HepG2 (cell line): ENCODE measurements around the gene SMC6. TPM values are rescaled to one million over a fixed set of nuclear protein-coding genes. Genes with fewer than 3 reads are reported as not detected.

ENCODE experiments used
- ATAC-seq: fragments of 200-7000 bp; cut with Tn5 transposase; 3 replicates; pipeline ENCODE4 v1.9.1; 2020; ENCODE audit warnings: mild to moderate bottlenecking, moderate library complexity
- BruUV-seq: library from RNA; stranded (reverse); fragments of 400-500 nt; replicated peaks from 2 replicates; lab custom pipeline; 2021; lab: Mats Ljungman, UMichigan
- CTCF ChIA-PET: fragments of 300-600 bp; formaldehyde crosslinking; extraction: SDS; loops from one replicate; lab custom pipeline; 2021; ENCODE audit warnings: low total read pairs, inconsistent platforms, low intra/inter-chr PET ratio; lab: Yijun Ruan, JAX
- POLR2A ChIA-PET: fragments of 350-600 bp; sonication (Branson Sonifier 250); formaldehyde crosslinking; loops from one replicate; lab custom pipeline; 2020; ENCODE audit warnings: antibody characterized with exemption, inconsistent platforms; lab: Yijun Ruan, JAX
- DNase-seq: peaks from one replicate; pipeline ENCODE4 v3.0.0-alpha.2; 2015; ENCODE audit warnings: low spot score
- FAIRE-seq: peaks from 3 replicates; lab custom pipeline; 2011; peaks lifted over from hg19 to GRCh38; lab: Jason Lieb, UNC
- H2AFZ ChIP-seq: one replicate; pipeline ENCODE4 v1.6.1; 2011; ENCODE audit warnings: low read length, inconsistent platforms
- H3K27ac ChIP-seq: fragments of 300-600 bp; 3 replicates; pipeline ENCODE4 v1.8.0; 2011; ENCODE audit warnings: mixed run types, mild to moderate bottlenecking, mixed read lengths, low read length, inconsistent platforms; ENCODE audit not compliant: insufficient read depth; ENCODE audit errors: extremely low read length
- H3K27me3 ChIP-seq, 2 experiments: fragments of 200-600 bp in 1 of 2; 2 replicates in 1 of 2; 3 replicates in 1 of 2; pipeline versions ENCODE4 v1.6.0 to v1.8.0; 2011; ENCODE audit warnings: low read length in 2 of 2, mild to moderate bottlenecking in 2 of 2, moderate library complexity in 2 of 2, inconsistent platforms in 1 of 2; ENCODE audit not compliant: insufficient read depth in 2 of 2, control insufficient read depth in 1 of 2
- H3K36me3 ChIP-seq, 2 experiments: fragments of 200-600 bp in 1 of 2; replicated peaks in 1 of 2; 2 replicates in 1 of 2; 3 replicates in 1 of 2; pipeline versions ENCODE4 v1.5.1 to v1.8.0; 2011; ENCODE audit warnings: low read length in 2 of 2, inconsistent platforms in 1 of 2; ENCODE audit not compliant: insufficient read depth in 2 of 2, control insufficient read depth in 1 of 2
- H3K4me1 ChIP-seq: 2 replicates; pipeline ENCODE4 v1.5.1; 2012; ENCODE audit warnings: low read length, inconsistent platforms; ENCODE audit not compliant: insufficient read depth
- H3K4me2 ChIP-seq: 2 replicates; pipeline ENCODE4 v1.6.0; 2011; ENCODE audit warnings: low read depth, low read length, inconsistent platforms
- H3K4me3 ChIP-seq, 3 experiments: fragments of 200-600 bp in 1 of 3; sonication (generic), shearing (Covaris generic) in 1 of 3; replicated peaks in 1 of 3; 2 replicates each; pipeline ENCODE4 v1.5.1; 2011 to 2016; ENCODE audit warnings: low read length in 3 of 3, inconsistent platforms in 2 of 3, low read depth in 2 of 3, mild to moderate bottlenecking in 2 of 3, control low read depth in 1 of 3, mixed read lengths in 1 of 3; ENCODE audit not compliant: insufficient read depth in 1 of 3
- H3K79me2 ChIP-seq: one replicate; pipeline ENCODE4 v1.6.1; 2011; ENCODE audit warnings: low read length, inconsistent platforms; ENCODE audit not compliant: insufficient read depth
- H3K9ac ChIP-seq: 2 replicates; pipeline ENCODE4 v1.6.0; 2011; ENCODE audit warnings: mild to moderate bottlenecking, low read depth, low read length, inconsistent platforms; ENCODE audit not compliant: insufficient read depth
- H3K9me3 ChIP-seq: 2 replicates; pipeline ENCODE4 v1.5.1; 2012; ENCODE audit warnings: mild to moderate bottlenecking, low read length
- H4K20me1 ChIP-seq: 2 replicates; pipeline ENCODE4 v1.6.0; 2011; ENCODE audit warnings: inconsistent platforms, mild to moderate bottlenecking, low read length, moderate library complexity; ENCODE audit not compliant: insufficient read depth
- FOSL1 ChIP-seq: sonication (generic); formaldehyde crosslinking; IDR thresholded peaks from 2 replicates; pipeline ENCODE4 v1.9.0; 2021; ENCODE audit warnings: missing genetic modification reagents, borderline replicate concordance
- HOXA9 ChIP-seq: sonication (generic); formaldehyde crosslinking; IDR thresholded peaks from 2 replicates; pipeline ENCODE4 v1.8.1; 2022; ENCODE audit warnings: missing genetic modification reagents, mild to moderate bottlenecking, moderate library complexity, borderline replicate concordance
- MAFK ChIP-seq, 2 experiments: IDR thresholded peaks in 1 of 2; conservative IDR thresholded peaks in 1 of 2; 2 replicates each; pipeline ENCODE4 v1.6.1; 2011; ENCODE audit warnings: improper control_type of control experiment in 2 of 2, low read length in 2 of 2
- NFATC3 ChIP-seq: sonication (generic); formaldehyde crosslinking; IDR thresholded peaks from 2 replicates; pipeline ENCODE4 v1.5.1; 2020; ENCODE audit warnings: mild to moderate bottlenecking, missing genetic modification reagents
- NFKBIZ ChIP-seq: IDR thresholded peaks from 2 replicates; pipeline ENCODE4 v1.6.1; 2018; ENCODE audit warnings: missing genetic modification reagents, missing compliant biosample characterization
- RAD21 ChIP-seq: fragments of 450-650 bp; formaldehyde crosslinking; IDR thresholded peaks from 2 replicates; pipeline ENCODE4 v1.5.0; 2020; ENCODE audit warnings: mild to moderate bottlenecking
- RARG ChIP-seq: sonication (generic); formaldehyde crosslinking; IDR thresholded peaks from 2 replicates; pipeline ENCODE4 v1.4.0; 2020; ENCODE audit warnings: low read depth, mild to moderate bottlenecking, missing genetic modification reagents
- RBFOX2 ChIP-seq: fragments of 200-400 bp; formaldehyde crosslinking; IDR thresholded peaks from 2 replicates; pipeline ENCODE4 v1.6.1; 2017; ENCODE audit warnings: low read depth, mild to moderate bottlenecking, low read length
- RXRB ChIP-seq: IDR thresholded peaks from 2 replicates; pipeline ENCODE4 v1.6.1; 2016; ENCODE audit warnings: borderline replicate concordance, missing genetic modification reagents, missing compliant biosample characterization
- SNAPC5 ChIP-seq: sonication (generic); formaldehyde crosslinking; IDR thresholded peaks from 2 replicates; pipeline ENCODE4 v1.8.1; 2023; ENCODE audit warnings: mild to moderate bottlenecking, missing genetic modification reagents, borderline replicate concordance
- SP1 ChIP-seq, 2 experiments: fragments of 450-650 bp in 1 of 2; sonication (generic) in 1 of 2; formaldehyde crosslinking in 1 of 2; IDR thresholded peaks; 2 replicates each; pipeline versions ENCODE4 v1.4.0 to v1.6.1; 2016 to 2020; ENCODE audit warnings: missing genetic modification reagents in 1 of 2
- STAG1 ChIP-seq: sonication (generic); formaldehyde crosslinking; IDR thresholded peaks from 2 replicates; pipeline ENCODE4 v1.4.0; 2020; ENCODE audit warnings: missing genetic modification reagents
- TFDP2 ChIP-seq: sonication (generic); formaldehyde crosslinking; IDR thresholded peaks from 2 replicates; pipeline ENCODE4 v1.4.0; 2020; ENCODE audit warnings: missing genetic modification reagents
- ZFP37 ChIP-seq: sonication (generic); formaldehyde crosslinking; IDR thresholded peaks from 2 replicates; pipeline ENCODE4 v1.4.0; 2020; ENCODE audit warnings: missing genetic modification reagents, borderline replicate concordance
- ZNF296 ChIP-seq: sonication (generic); formaldehyde crosslinking; conservative IDR thresholded peaks from 2 replicates; pipeline ENCODE4 v1.5.0; 2020; ENCODE audit warnings: mild to moderate bottlenecking, missing genetic modification reagents
- ZNF335 ChIP-seq: sonication (generic); formaldehyde crosslinking; IDR thresholded peaks from 2 replicates; pipeline ENCODE4 v1.4.0; 2020; ENCODE audit warnings: missing genetic modification reagents
- ZNF737 ChIP-seq: sonication (generic); formaldehyde crosslinking; IDR thresholded peaks from 2 replicates; pipeline ENCODE4 v1.5.0; 2020; ENCODE audit warnings: missing genetic modification reagents, mild to moderate bottlenecking, borderline replicate concordance
- ZNF781 ChIP-seq: sonication (generic); formaldehyde crosslinking; IDR thresholded peaks from 2 replicates; pipeline ENCODE4 v1.5.1; 2020; ENCODE audit warnings: borderline replicate concordance, mild to moderate bottlenecking, missing genetic modification reagents; ENCODE audit errors: not compliant biosample characterization
- WGBS: methylation state at CpG from one replicate; pipeline ENCODE4 v1.1.6; 2017; ENCODE audit warnings: low lambda C conversion rate; 5-methylcytosine and 5-hydroxymethylcytosine counted together
- in situ Hi-C: cut with HindIII; loops from 2 replicates; pipeline ENCODE4 v1.10.0; 2017; ENCODE audit warnings: low pct_unique_long_range_greater_than_20kb; ENCODE audit not compliant: extremely low pct_ligation_motif_present
- intact Hi-C: fragments of 100-400 bp; cut with micrococcal nuclease; formaldehyde crosslinking; loops from one replicate; pipeline ENCODE4 v1.10.0; 2022; ENCODE audit not compliant: unreplicated experiment
- polyA plus RNA-seq, 8 experiments: library from polyadenylated mRNA; depleted of rRNA in 3 of 8; stranded (reverse) in 7 of 8; unstranded in 1 of 8; fragments of >200 nt; fragmentation: Illumina TruSeq in 4 of 8; extraction: Trizol in 4 of 8; gene quantifications; 2 replicates each; pipeline versions ENCODE4 v1.2.1 to v1.2.3, GENCODE V29; 2011 to 2016; ENCODE audit warnings: low read depth in 4 of 8, missing spikeins in 1 of 8, mixed read lengths in 1 of 8; ENCODE audit not compliant: insufficient read depth in 1 of 8
- total RNA-seq, 5 experiments: library from RNA; depleted of rRNA; stranded (reverse); fragments of >200 nt; fragmentation: Illumina TruSeq; extraction: Trizol; gene quantifications; 2 replicates each; pipeline ENCODE4 v1.2.3, GENCODE V29; 2016; ENCODE audit warnings: low read depth in 1 of 5

The SMC6 gene
- total and polyA plus RNA-seq, 2 of the 13 experiments (the other 11 are each of a cell fraction or from before 2014, with no cell fraction given), result 18.9 to 55.3 TPM

- no peak for FAIRE-seq
These were observed 37.7 kb upstream of the SMC6 start for GRCh38 chr2:17791121-17791816.

GRCh38 chr2:17790536-17790935 lies 36.9 kb upstream of the SMC6 start:
- intact Hi-C loops (no loop called here), in situ Hi-C loops (no loop called here)
- no TSS peak for BruUV-seq
- Histone ChIP-seq H3K79me2 (no peaks in the 10 kb centered on the region), H4K20me1 (no peaks in the 10 kb centered on the region), H3K4me1 (no peaks in the 10 kb centered on the region), H3K4me3 (no peak overlapping the region), H3K4me2 (no peak overlapping the region), H3K9me3 (no peaks in the 10 kb centered on the region), H3K36me3 (no peaks in the 10 kb centered on the region), H3K9ac (no peak overlapping the region), H3K27me3 (peaks cover 2 to 6% of the 10 kb centered on the region in 2 experiments; a peak in 4 of 5 replicates), H2AFZ (no peak overlapping the region), H3K27ac (no peak overlapping the region)
- 0% methylated on average over 1 of the region's 1 CpG for WGBS
- ATAC-seq (no peak), DNase-seq (no peak), FAIRE-seq (no peak)
- CTCF ChIA-PET, result no interaction called here
- TF ChIP-seq NFATC3 (no peak), ZFP37 (CRISPR knock-in tag) (no peak), SNAPC5 (CRISPR knock-in tag) (no peak), ZNF737 (CRISPR knock-in tag) (no peak), STAG1 (CRISPR knock-in tag) (no peak), ZNF781 (CRISPR knock-in tag) (no peak), FOSL1 (CRISPR knock-in tag) (no peak), SP1 (IDR thresholded peaks at IDR 0.05) (no peak), SP1 (CRISPR knock-in tag; IDR thresholded peaks at IDR 0.05) (no peak), ZNF335 (CRISPR knock-in tag) (no peak), RXRB (no peak), ZNF296 (CRISPR knock-in tag) (no peak), RARG (CRISPR knock-in tag) (no peak)
- POLR2A ChIA-PET, result interaction anchor here (1.3 kb wide), 1 partner anchor 10 kb away, joined by 4 read pairs; no protein-coding TSS in a partner anchor

More at GRCh38 chr2:17791121-17791816, 37.7 kb upstream of the SMC6 start:
- Histone ChIP-seq H4K20me1 (no peaks in the 10 kb centered on the region), H3K79me2 (no peaks in the 10 kb centered on the region), H2AFZ (no peak overlapping the region), H3K36me3 (no peaks in the 10 kb centered on the region), H3K4me1 (no peaks in the 10 kb centered on the region), H3K4me3 (no peak overlapping the region), H3K9me3 (no peaks in the 10 kb centered on the region), H3K27ac (no peak overlapping the region), H3K4me2 (no peak overlapping the region), H3K9ac (no peak overlapping the region), H3K27me3 (peaks cover 2 to 6% of the 10 kb centered on the region in 2 experiments; a peak in 4 of 5 replicates)
- no peak for TF ChIP-seq NFKBIZ (CRISPR knock-in tag)
- no peak for TF ChIP-seq HOXA9 (CRISPR knock-in tag)
- no peak for TF ChIP-seq TFDP2 (CRISPR knock-in tag)
- TF ChIP-seq RAD21 (CRISPR knock-in tag), result no peak
- no peak for TF ChIP-seq RBFOX2
- TF ChIP-seq MAFK (conservative IDR thresholded peaks at IDR 0.05 in 1 of 2, IDR thresholded peaks at IDR 0.05 in 1 of 2; ENCODE audit: low read length in 2 of 2), result peak; percentile 32 to 57; a peak in 2 of 4 replicates
- BruUV-seq, result no TSS peak
- ChIA-PET CTCF (no interaction called here), POLR2A (interaction anchor here (1.3 kb wide), 1 partner anchor 10 kb away, joined by 4 read pairs; no protein-coding TSS in a partner anchor)
- intact Hi-C loops (no loop called here), in situ Hi-C loops (no loop called here)
- ATAC-seq, result no peak; the same call in 2 of the 3 replicates
- WGBS, result 34% methylated on average over 5 of the region's 5 CpGs
- no peak for DNase-seq
